Ishikawa (cell line): ENCODE data around the gene HSPBAP1.

Experiments used
- CEBPB ChIP-seq: IDR thresholded peaks from 2 replicates; pipeline ENCODE4 v1.6.1; 2012
- CREB1 ChIP-seq: IDR thresholded peaks from 2 replicates; pipeline ENCODE4 v1.6.1; 2012; ENCODE audit warnings: low read depth
- EGR1 ChIP-seq: IDR thresholded peaks from 2 replicates; pipeline ENCODE4 v1.6.1; 2012
- EP300 ChIP-seq: IDR thresholded peaks from 2 replicates; pipeline ENCODE4 v1.6.1; 2012; ENCODE audit warnings: borderline replicate concordance
- FOXM1 ChIP-seq: IDR thresholded peaks from 2 replicates; pipeline ENCODE4 v1.6.1; 2012; ENCODE audit warnings: low read depth, borderline replicate concordance
- MAX ChIP-seq: IDR thresholded peaks from 2 replicates; pipeline ENCODE4 v1.6.1; 2012
- NFIC ChIP-seq: IDR thresholded peaks from 2 replicates; pipeline ENCODE4 v1.6.1; 2012
- RAD21 ChIP-seq: IDR thresholded peaks from 2 replicates; pipeline ENCODE4 v1.6.1; 2012; ENCODE audit warnings: low read depth
- TAF1 ChIP-seq: IDR thresholded peaks from 2 replicates; pipeline ENCODE4 v1.6.1; 2012; ENCODE audit warnings: low read depth, mild to moderate bottlenecking
- TCF12 ChIP-seq: IDR thresholded peaks from 2 replicates; pipeline ENCODE4 v1.6.1; 2012; ENCODE audit warnings: low read depth
- TEAD4 ChIP-seq: IDR thresholded peaks from 2 replicates; pipeline ENCODE4 v1.6.1; 2012
- USF1 ChIP-seq: IDR thresholded peaks from 2 replicates; pipeline ENCODE4 v1.6.1; 2012
- YY1 ChIP-seq: IDR thresholded peaks from 2 replicates; pipeline ENCODE4 v1.6.1; 2012; ENCODE audit warnings: low read depth
- TF ChIP-seq, protein P1 (sequence below): IDR thresholded peaks from 2 replicates; pipeline ENCODE4 v1.6.1; 2012; ENCODE audit warnings: low read depth, mild to moderate bottlenecking

DNA sequence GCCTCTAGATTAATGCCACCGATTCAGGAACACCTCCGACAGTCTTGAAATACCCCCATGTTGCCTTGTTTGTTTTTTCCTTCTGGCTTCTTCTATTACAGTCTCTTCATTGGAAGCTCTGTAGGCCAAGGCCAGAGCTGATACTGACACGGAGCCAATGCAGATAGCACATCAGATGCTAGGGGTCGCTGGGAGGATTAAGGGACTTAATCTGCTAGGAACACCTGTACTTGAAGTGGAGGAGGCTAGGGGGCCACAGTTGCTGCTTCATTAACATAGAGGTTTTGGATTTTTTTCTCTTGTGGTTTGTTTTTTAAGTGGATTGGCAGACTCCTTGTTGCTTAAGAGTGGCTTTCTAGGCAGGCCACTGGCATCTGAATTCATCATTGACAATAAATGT lies 63.4 kb downstream of the HSPBAP1 start:
- no peak for TF ChIP-seq YY1
- TF ChIP-seq TCF12: no peak
- no peak for TF ChIP-seq EP300
- TF ChIP-seq FOXM1: no peak
- TF ChIP-seq EGR1: no peak
- TF ChIP-seq TAF1: no peak
- TF ChIP-seq MAX: no peak
- TF ChIP-seq NFIC: no peak
- TF ChIP-seq CEBPB: no peak
- no peak for TF ChIP-seq USF1
- TF ChIP-seq, protein P1, sequence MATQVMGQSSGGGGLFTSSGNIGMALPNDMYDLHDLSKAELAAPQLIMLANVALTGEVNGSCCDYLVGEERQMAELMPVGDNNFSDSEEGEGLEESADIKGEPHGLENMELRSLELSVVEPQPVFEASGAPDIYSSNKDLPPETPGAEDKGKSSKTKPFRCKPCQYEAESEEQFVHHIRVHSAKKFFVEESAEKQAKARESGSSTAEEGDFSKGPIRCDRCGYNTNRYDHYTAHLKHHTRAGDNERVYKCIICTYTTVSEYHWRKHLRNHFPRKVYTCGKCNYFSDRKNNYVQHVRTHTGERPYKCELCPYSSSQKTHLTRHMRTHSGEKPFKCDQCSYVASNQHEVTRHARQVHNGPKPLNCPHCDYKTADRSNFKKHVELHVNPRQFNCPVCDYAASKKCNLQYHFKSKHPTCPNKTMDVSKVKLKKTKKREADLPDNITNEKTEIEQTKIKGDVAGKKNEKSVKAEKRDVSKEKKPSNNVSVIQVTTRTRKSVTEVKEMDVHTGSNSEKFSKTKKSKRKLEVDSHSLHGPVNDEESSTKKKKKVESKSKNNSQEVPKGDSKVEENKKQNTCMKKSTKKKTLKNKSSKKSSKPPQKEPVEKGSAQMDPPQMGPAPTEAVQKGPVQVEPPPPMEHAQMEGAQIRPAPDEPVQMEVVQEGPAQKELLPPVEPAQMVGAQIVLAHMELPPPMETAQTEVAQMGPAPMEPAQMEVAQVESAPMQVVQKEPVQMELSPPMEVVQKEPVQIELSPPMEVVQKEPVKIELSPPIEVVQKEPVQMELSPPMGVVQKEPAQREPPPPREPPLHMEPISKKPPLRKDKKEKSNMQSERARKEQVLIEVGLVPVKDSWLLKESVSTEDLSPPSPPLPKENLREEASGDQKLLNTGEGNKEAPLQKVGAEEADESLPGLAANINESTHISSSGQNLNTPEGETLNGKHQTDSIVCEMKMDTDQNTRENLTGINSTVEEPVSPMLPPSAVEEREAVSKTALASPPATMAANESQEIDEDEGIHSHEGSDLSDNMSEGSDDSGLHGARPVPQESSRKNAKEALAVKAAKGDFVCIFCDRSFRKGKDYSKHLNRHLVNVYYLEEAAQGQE: no peak
- no peak for TF ChIP-seq TEAD4
- TF ChIP-seq CREB1: no peak
- TF ChIP-seq RAD21: no peak
